ENCODE data around the gene MYOC.
"Not testable (repeated sequence)": the region's sequence is repeated elsewhere in the genome, so short reads cannot be mapped to it uniquely, and the experiment has no call there.

MYOC gene

GRCh38 chr1:171652234-171652822 lies at the start of gene MYOC:
Gene MYOC, minus strand, starts transcription at chr1:171652688. Its CDS starts 77 bp downstream, at chr1:171652611.
- DNase-seq: no peak

GRCh38 chr1:171699531-171699930 lies 47.0 kb upstream of the MYOC start:
- DNase-seq: no peak

GRCh38 chr1:171695772-171696171 lies 43.3 kb upstream of the MYOC start:
- not testable (repeated sequence) for DNase-seq

- not testable (repeated sequence) for DNase-seq
These were observed 41.1 kb upstream of the MYOC start for GRCh38 chr1:171693541-171693940.

GRCh38 chr1:171683870-171684269 lies 31.4 kb upstream of the MYOC start:
- DNase-seq: no peak

- DNase-seq: no peak
These were observed 27.9 kb upstream of the MYOC start for GRCh38 chr1:171680339-171680738.

GRCh38 chr1:171676823-171677222 lies 24.3 kb upstream of the MYOC start:
- no peak for DNase-seq

GRCh38 chr1:171674431-171675405 lies 22.2 kb upstream of the MYOC start:
- no peak for DNase-seq

- DNase-seq: no peak
These were observed 18.3 kb upstream of the MYOC start for GRCh38 chr1:171670739-171671138.

- DNase-seq: no peak
These were observed 15.9 kb upstream of the MYOC start for GRCh38 chr1:171668372-171668771.

- DNase-seq: no peak
These were observed 13.8 kb upstream of the MYOC start for GRCh38 chr1:171666114-171666769.

GRCh38 chr1:171664976-171665375 lies 12.5 kb upstream of the MYOC start:
- DNase-seq: no peak

- DNase-seq: no peak
These were observed 11.5 kb upstream of the MYOC start for GRCh38 chr1:171663854-171664575.

GRCh38 chr1:171663036-171663853 lies 10.8 kb upstream of the MYOC start:
- no peak for DNase-seq

- DNase-seq: no peak
These were observed 8.7 kb upstream of the MYOC start for GRCh38 chr1:171661076-171661650.

- DNase-seq: not testable (repeated sequence)
These were observed 3.7 kb upstream of the MYOC start for GRCh38 chr1:171656206-171656605.

GRCh38 chr1:171655746-171656116 lies 3.2 kb upstream of the MYOC start:
- DNase-seq: no peak

GRCh38 chr1:171654942-171655745 lies 2.7 kb upstream of the MYOC start:
- DNase-seq: peak; percentile 36

GRCh38 chr1:171654201-171654941 lies 1.9 kb upstream of the MYOC start:
- no peak for DNase-seq

- no peak for DNase-seq
These were observed 1.3 kb upstream of the MYOC start for GRCh38 chr1:171653796-171654195.
